ELF-1 (cell line): Measurements from ENCODE around the gene PODN.
A peak's percentile ranks its signal among the peaks of the same experiment; 100 is the strongest.

ENCODE experiments used
- DNase-seq: peaks from one replicate; pipeline ENCODE4 v3.0.0-alpha.2; 2016; ENCODE audit warnings: low read depth, low spot score

Gene PODN

DNA sequence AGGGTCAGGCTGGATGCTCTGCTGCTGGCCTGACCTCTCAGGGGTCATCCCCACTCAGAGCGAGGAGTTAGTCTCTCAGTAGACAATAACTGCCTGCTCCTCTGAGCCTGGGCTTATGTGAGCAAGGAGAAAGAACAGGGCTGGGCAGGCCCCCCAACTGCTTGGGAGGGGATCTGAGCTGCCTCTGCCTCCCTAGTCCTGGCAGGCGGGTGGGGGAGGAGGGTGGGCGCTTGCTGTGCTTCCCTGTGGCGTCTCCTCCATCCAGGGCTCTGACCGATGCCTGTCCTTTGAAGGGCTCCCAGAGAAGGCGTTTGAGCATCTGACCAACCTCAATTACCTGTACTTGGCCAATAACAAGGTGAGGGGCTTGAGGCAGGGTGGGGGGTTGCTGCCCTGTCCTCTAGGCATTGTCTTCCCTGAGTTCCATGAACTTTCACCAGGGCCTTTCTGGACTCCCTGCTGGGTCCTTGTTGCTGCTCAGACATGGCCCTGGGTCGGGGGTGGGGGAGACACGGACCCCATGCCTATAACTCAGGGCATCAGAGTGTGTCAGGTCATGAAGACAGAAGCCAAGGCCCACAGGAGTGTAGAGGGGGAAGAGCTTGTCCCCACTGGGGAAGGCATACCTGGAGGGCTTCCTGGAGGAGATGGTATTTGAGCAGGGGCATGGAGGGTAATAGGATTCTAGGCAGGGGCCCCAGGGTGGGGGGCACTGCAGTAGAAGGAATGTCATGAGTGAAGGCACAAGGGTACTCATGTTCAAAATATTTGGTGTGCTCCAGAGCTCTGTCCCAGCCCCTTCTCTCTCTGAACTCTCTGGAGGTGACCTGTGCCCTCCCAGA is 12.5 kb downstream of the PODN start:
- DNase-seq = no peak

DNA sequence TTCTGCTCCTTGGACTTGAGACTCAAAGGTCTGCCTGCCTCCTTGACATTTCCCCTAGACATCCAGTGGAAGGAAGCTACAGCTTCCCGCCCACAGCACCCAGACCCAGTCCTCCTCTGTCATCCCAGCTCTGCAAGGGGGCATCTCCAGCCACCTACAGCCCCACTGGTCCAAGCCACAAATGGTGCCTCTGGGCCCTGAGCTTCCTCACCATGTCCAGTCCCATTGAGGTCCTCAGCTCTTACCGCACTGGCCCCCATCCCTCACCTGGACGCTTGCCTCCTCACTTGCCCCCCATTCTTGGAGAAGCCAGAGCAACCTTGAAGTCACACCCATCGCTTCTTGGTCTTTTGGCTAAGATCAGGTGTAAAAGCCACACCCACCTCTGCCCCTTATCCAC is 13.2 kb downstream of the PODN start:
- DNase-seq = no peak

DNA sequence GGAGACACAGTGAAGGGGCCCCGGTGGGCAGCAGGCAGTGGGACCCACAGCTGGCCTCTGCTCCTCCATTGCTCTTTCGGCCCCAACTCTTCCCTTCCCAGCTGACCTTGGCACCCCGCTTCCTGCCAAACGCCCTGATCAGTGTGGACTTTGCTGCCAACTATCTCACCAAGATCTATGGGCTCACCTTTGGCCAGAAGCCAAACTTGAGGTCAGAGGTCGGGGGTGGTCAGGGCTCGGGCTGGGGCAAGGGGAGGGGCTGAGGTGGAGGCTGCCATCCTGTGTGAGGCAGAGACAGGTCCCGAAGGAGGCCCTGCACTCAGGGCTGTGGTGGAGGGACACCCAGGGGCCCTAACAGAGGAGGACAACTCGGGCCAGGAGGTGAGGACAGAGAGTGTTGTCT is 13.7 kb downstream of the PODN start:
- DNase-seq = no peak

DNA sequence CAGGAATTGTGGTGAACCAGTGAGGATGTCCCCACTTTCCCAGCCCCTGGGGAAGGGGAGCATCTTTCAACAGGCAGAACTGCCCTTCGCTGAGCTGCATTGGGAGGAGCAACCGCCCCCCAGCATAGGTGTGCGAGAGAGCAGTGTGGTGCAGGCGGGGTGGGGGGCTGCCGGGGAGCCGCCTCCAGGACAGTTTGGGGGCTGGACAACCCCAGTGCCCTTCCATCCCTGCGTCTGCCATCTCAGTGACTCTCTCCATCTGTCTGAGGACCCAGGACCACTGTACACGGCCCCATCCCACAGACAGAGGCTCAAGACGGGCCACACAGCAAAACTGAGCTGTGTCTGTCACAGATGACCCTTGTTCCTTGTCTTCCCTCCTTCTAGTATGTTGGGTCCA is 14.2 kb downstream of the PODN start:
- DNase-seq = no peak

DNA sequence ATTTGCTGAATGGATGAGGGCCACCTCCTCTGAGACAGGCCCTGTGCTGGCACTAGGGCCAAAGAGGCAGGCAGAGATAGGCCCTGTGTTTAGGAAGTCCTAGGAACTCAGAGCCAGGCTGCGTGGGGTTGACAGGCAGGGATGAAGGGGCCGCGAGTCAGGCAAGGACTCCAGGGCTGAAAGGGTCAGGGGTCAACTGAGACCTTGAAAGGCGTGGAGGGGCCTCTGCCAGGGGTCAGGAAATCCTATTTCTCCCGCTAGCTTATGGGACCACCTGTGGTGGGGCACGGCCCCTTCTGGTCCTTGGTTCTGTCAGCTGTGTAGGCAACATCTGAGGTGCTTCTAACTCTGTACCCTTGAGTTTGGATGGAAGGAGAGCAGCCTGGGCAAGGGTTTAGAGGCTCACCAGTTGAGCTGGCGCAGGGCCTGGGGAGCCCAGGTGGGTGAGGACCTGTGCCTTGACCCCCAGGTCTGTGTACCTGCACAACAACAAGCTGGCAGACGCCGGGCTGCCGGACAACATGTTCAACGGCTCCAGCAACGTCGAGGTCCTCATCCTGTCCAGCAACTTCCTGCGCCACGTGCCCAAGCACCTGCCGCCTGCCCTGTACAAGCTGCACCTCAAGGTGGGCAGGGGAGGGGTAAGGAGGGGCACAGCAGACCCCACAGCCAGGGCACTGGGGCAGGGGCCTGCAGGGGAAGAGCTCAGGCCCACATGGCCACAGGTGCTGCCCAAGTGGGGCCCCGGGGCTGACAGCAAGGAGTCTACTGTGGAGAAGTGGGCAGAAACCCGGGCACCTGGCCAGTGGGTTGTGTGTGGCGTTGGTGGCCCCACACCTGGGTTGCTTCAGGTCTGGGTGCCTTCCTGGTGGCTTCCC is 14.9 kb downstream of the PODN start:
- no peak for DNase-seq

DNA sequence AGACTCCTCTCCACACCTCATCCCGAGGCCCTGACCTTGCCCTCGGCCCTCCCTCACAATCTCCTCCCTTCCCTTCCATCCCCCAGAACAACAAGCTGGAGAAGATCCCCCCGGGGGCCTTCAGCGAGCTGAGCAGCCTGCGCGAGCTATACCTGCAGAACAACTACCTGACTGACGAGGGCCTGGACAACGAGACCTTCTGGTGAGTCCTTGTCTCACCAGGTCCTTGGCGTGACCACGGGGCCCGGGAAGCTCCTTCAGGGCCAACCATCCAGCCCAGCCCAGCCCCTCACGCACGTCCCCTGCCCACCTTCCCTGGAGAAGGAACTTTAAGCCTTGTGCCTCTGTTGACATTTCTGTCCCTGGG is 15.6 kb downstream of the PODN start:
- peak; percentile 39 for DNase-seq

DNA sequence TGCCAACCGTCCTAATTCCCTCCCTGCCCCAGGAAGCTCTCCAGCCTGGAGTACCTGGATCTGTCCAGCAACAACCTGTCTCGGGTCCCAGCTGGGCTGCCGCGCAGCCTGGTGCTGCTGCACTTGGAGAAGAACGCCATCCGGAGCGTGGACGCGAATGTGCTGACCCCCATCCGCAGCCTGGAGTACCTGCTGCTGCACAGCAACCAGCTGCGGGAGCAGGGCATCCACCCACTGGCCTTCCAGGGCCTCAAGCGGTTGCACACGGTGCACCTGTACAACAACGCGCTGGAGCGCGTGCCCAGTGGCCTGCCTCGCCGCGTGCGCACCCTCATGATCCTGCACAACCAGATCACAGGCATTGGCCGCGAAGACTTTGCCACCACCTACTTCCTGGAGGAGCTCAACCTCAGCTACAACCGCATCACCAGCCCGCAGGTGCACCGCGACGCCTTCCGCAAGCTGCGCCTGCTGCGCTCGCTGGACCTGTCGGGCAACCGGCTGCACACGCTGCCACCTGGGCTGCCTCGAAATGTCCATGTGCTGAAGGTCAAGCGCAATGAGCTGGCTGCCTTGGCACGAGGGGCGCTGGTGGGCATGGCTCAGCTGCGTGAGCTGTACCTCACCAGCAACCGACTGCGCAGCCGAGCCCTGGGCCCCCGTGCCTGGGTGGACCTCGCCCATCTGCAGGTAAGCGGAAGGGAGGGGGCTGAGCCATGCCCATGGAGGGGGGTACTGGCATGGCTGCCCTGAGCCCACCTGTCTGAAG is 16.5 kb downstream of the PODN start:
- no peak for DNase-seq

DNA sequence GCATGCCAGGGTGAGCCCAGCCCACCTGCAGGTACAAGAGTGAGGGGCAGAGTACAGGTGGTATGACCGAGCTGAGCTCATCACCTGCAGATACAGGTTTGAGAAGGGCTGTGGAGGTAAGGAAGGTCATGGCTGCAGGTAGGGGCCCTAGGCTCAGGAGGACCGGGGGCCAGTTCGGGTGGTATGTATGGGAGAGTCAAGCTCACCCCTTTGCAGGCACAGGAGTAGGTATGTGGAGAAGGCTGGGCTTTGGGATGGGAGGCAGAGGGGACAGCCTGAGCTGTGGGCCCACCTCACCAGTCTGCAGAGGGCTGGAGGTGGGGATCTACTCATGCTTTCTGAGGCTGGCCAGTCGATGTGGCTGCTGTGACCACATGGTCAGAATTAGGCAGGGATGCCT is 17.2 kb downstream of the PODN start:
- no peak for DNase-seq

DNA sequence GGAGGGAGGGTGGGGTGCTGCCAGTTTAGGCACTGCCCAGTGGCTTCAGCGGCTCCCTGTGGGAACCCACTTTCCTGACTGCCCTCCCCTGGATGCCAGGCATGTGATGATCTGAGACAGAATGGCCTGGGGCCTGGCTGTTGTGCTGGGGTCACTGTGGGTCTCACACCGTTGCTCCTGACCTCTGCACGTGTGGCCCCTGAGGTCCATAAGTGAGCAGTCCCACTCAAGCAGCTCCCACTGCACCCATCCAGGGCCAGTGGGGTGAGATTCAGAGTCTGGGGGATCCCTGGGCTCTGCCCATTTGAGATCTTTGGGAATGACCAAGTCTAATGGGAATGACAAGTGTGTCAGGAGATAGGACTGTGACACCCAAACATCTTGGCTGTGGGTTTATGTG is 18.0 kb downstream of the PODN start:
- no peak for DNase-seq

DNA sequence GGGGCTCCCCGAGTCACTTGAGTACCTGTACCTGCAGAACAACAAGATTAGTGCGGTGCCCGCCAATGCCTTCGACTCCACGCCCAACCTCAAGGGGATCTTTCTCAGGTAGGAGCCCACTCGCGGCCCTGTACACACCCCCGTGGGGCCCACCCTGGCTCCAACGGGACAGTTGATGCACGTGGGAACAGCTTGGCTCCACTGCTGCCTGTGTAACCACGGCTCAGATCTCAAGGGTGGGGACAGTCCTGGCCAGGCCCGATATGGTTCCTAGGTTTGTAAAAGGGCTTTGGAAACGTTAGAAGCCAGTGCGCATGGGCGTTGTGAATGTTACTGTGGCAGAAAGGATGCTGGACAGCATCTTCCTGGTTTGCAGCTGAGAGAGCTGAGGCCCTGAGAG is 18.8 kb downstream of the PODN start:
- no peak for DNase-seq

DNA sequence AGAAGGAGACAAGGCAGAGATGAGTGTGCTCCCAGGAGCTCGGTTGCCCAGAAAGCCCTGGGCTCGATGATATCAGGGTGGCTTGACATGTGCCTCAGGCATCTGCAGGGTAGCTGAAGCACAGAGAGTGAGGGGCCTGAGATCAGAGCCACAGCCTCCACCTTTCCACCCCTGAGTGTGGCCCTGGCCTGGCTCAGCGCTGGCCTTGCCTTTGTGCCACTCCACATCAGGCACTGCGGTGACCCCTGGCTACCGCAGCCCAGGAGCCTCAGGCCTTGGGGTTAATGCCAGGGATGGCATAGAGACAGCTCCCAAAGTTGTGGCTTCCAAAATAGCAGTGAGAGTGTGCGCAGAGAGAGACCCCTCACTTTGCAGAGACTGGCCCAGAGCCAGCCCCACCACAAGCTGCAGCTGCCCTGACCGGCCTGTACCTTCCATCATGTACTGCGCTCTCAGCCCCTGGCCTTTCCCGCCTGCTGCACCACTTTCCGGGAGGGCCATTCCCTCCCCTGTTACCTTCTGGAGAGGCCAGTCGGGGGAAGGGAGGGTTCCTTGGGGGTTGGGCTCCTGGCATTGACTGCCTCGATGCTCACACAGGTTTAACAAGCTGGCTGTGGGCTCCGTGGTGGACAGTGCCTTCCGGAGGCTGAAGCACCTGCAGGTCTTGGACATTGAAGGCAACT is 19.5 kb downstream of the PODN start:
- no peak for DNase-seq

DNA sequence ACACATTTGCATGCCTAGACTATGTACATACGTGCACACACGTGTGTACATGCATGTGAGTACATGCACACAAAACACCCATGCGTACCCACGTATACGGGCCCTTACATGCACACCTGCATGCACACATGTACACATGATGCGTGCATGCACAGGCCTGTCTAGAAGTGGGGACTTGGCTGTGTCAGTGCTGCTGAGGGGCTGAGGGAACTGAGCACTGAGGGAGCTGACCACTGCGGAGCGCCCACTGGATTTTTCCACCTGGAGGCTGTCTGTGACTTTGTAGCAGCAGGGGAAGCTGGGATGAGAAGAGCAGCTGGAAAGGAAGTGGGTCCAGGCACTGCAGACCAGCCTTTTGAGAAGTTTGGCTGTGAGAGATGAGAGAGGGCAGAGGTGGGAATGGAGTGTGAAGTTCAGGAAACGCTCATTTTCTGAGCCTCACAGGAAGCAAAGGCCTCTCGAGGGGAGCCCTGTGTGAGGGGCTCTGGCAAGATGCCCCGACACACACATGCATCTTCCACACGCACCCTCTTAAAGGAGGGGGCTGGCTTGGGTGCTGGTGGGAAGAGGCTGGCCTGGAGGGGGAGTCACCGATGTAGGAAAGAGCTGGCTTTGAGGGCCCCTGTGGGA is 20.9 kb downstream of the PODN start:
- no peak for DNase-seq

DNA sequence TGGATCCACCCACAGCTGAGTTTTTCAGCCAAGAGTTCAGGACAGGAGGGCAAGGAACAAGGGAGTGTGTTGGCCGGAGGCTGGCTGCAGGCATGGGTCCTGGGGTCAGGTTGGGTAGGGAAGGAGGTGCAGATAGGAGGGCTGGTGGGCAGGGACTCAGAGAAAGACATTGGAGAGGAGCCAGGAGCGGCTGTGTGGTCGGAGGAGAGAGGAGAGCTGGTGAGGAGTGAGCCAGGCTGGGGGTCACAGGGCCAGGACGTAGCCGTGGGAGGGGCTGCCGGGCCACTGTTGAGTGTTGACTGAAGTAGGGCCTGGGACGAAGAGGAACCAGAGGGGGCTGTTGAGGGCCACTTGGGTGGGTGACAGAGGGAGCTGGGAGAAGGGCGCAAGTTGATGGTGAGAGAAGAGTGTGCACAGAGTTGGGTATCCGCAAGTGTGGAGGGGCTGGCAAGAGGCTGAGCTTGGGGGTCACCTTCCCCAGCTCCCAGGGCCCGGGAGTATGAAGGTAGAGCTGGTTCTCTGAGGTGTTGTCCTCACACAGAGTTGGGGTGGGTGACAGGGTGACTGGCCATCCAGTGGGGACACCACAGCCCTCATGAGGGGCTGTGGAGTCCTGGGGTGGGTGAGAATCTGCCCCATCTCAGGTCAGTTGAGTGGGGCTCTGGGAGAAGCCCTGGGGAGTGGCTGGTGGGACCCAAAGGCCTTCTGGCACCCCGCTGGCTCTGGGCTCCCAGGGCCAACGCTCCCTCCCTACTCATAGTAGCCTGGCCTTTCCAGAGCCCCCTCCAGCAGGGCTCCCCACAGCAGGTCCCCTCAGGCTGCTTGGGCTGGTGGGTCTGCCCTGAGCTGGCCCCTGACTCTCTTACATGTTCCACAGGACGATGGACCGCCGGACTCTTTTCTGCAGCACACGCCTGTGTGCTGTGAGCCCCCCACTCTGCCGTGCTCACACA is 21.9 kb downstream of the PODN start:
- DNase-seq = no peak

DNA sequence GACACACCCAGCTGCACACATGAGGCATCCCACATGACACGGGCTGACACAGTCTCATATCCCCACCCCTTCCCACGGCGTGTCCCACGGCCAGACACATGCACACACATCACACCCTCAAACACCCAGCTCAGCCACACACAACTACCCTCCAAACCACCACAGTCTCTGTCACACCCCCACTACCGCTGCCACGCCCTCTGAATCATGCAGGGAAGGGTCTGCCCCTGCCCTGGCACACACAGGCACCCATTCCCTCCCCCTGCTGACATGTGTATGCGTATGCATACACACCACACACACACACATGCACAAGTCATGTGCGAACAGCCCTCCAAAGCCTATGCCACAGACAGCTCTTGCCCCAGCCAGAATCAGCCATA is 22.6 kb downstream of the PODN start:
- no peak for DNase-seq

DNA sequence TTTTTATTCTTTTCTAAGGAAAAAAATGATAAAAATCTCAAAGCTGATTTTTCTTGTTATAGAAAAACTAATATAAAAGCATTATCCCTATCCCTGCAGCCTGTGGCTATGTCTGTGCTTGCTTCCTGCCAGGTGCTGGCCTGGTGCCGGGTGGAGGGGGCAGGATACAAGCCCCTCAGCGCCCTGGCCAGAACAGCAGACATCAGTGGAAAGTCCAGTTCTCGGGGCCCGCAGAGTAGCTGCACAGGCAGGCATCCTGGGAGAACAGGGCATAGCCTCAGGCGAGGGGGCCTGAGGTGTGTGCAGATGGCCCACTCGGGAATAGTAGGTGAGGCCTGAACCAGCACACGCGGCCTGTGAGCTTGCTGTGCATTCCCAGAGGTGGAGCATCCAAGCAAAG is 23.4 kb downstream of the PODN start:
- DNase-seq = no peak

DNA sequence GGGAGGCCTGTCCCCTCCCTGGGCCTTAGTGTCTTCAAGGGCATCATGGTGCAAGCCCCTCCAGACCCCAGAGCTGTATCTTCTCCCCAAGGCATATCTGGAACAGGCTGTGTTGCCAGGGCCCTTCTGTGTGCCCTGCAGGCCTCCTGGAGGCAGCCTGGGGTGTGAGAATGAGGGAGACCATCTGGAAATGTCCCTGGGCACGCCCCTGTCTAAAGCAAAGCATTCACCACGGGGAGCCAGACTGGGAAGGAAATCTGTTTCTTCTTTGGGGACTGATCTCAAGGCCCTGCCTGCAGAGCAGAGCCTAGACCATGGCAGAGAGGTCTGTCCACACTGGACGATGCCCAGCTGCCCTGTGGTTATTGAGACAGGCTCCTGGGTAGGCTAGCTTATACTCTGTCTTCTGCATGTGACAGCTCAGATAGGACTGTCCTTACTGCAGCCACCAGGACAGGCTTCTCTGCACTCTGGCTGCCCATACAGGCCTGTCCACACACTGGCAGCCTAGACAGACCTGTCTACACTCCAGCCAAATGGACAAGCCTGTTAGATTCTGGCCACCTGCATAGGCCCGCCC is 24.6 kb downstream of the PODN start:
- DNase-seq = no peak

DNA sequence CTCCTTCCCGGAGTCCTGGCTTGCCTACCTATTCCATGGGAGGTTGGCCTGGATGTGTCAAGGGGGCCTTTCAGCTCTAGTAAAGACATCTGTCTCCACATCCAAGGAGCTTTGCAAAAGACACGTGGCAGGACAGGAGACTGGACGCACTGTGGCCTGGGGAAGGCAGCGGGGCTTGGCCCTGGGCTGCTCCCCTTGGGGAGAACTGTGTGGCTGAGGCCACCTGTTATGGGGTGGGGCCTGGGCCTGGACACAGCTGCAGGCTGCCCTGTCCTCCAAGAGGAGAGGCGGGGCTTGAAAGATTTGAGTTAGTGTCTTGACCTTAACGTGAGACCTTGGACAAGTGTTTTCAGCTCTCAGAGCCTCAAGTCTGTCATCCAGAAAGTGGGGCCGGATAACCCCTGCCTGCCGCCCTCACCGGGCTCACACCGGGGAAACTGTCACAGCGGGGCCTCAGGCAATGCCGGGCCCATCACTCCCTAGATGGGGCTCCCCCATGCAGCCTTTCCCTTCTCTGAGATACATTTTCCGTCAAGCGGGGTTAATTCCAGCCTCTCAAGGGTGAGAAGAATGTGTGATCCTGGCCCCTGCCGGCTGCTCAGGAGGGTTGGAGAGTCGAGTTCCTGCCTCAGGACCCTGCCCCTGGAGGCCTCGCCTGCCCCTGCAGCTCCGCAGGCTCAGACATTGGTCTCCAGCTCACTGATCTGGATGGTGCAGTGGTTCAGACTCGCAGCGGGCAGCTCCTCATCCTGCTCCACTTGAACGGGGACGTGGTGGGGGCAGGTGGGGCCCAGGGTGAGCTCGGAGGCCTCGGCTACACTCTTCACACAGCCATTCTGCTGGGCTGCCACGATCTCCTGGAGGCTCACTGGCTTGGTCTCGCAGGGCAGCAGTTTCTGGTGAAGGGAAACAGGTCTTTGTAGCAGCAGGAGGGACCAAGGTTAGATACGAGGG is 25.6 kb downstream of the PODN start:
- peak; percentile 78 for DNase-seq

DNA sequence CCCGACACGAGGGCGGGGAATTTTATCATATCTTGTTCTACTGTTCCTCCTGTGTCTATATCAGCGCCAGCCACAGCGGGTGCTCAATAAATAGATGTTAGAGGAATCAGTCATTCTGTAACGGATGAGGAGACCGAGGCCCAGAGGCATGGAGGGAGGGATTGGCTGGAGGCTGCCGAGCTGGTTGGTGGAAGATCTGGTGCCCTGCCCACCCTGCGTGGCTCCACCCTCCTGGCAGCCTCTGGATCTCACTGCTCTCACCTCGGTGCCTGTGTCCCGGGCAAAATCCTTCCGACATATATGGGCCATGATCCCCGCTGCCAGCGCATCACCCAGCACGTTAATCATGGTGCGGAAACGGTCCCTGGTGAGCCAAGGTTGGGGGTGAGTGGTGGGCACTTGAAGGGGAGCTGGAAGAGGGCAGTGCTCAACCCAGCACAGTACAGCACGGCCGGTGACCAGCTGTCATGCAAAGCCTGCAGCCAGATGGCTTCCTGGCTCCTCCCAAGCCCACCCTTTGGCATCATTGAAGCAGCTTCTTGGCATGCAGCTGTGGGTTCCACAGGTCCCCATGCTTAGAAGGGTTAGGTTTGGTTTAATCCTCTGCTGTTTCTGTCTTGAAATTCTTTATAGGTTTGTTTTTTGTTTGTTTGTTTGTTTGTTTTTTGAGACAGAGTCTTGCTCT is 26.7 kb downstream of the PODN start:
- DNase-seq = no peak
